Panc1 (cell line): Measurements from ENCODE around the gene C9.

Experiments used
- POLR2AphosphoS5 ChIP-seq: IDR thresholded peaks from 2 replicates; pipeline ENCODE4 v1.6.1; 2012; ENCODE audit warnings: mild to moderate bottlenecking, low read depth, low read length, moderate library complexity
- TF ChIP-seq, protein P1 (sequence below): fragments of 450-650 bp; IDR thresholded peaks from 2 replicates; pipeline ENCODE4 v1.5.1; 2017; ENCODE audit warnings: mild to moderate bottlenecking

DNA sequence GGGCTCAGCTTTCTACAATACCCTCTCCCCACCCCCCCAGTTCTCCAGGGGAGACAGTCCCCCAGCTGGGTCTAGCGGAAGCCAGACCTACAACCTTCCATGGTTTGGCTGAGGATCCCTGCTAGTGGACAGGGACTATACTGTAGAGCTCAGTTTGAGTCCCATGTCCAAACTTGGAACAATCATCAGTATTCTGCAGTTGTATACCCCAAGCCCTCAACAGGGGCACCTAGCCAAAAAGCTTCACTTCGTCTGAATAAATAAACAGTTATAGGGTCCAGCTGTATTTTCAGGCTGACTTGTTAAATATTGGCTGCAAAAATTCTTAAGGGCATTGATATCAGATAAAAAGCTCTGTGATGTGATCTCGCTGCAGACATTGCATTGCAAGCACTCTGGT lies 15.4 kb upstream of the C9 start:
- TF ChIP-seq, protein P1, sequence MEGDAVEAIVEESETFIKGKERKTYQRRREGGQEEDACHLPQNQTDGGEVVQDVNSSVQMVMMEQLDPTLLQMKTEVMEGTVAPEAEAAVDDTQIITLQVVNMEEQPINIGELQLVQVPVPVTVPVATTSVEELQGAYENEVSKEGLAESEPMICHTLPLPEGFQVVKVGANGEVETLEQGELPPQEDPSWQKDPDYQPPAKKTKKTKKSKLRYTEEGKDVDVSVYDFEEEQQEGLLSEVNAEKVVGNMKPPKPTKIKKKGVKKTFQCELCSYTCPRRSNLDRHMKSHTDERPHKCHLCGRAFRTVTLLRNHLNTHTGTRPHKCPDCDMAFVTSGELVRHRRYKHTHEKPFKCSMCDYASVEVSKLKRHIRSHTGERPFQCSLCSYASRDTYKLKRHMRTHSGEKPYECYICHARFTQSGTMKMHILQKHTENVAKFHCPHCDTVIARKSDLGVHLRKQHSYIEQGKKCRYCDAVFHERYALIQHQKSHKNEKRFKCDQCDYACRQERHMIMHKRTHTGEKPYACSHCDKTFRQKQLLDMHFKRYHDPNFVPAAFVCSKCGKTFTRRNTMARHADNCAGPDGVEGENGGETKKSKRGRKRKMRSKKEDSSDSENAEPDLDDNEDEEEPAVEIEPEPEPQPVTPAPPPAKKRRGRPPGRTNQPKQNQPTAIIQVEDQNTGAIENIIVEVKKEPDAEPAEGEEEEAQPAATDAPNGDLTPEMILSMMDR = no peak
- TF ChIP-seq POLR2AphosphoS5 = no peak
